H1 (cell line): ENCODE data around the gene SSU72. TPM values are rescaled to one million over a fixed set of nuclear protein-coding genes. Genes with fewer than 3 reads are reported as not detected.

Experiments used
- CTCF ChIA-PET: fragments of 300-600 bp; sonication (Branson Sonifier 250); formaldehyde crosslinking; loops from one replicate; lab custom pipeline; 2021; ENCODE audit not compliant: partially characterized antibody; lab: Charles Lee
- POLR2A ChIA-PET: fragments of 300-600 bp; sonication (Branson Sonifier 250); formaldehyde crosslinking; loops from one replicate; lab custom pipeline; 2021; ENCODE audit warnings: inconsistent platforms; ENCODE audit not compliant: partially characterized antibody; lab: Charles Lee
- DNase-seq, 2 experiments: peaks; one replicate each; pipeline versions ENCODE4 v3.0.0 to v3.0.0-alpha.2; 2010 to 2022; ENCODE audit warnings: low spot score in 2 of 2, low read depth in 1 of 2, mixed read lengths in 1 of 2
- FAIRE-seq: peaks from 2 replicates; lab custom pipeline; 2011; peaks lifted over from hg19 to GRCh38; lab: Jason Lieb, UNC
- H2AFZ ChIP-seq: 2 replicates; pipeline ENCODE4 v1.8.1; 2012; ENCODE audit warnings: low read length, inconsistent platforms
- H2AK5ac ChIP-seq: 2 replicates; pipeline ENCODE4 v1.6.1; 2013; ENCODE audit warnings: low read depth, low read length
- H2BK120ac ChIP-seq: replicated peaks from 2 replicates; pipeline ENCODE3; 2013; ENCODE audit warnings: low read depth, low read length, inconsistent platforms
- H2BK12ac ChIP-seq: 2 replicates; pipeline ENCODE4 v1.6.1; 2013; ENCODE audit warnings: low read depth, low read length
- H2BK15ac ChIP-seq: 2 replicates; pipeline ENCODE4 v1.6.1; 2013; ENCODE audit warnings: low read length
- H2BK20ac ChIP-seq: 2 replicates; pipeline ENCODE4 v1.6.1; 2013; ENCODE audit warnings: low read length
- H2BK5ac ChIP-seq: 2 replicates; pipeline ENCODE4 v1.6.1; 2013; ENCODE audit warnings: low read depth, low read length
- H3K14ac ChIP-seq: 2 replicates; pipeline ENCODE4 v1.6.1; 2013; ENCODE audit warnings: inconsistent platforms; ENCODE audit not compliant: insufficient read length
- H3K18ac ChIP-seq: 2 replicates; pipeline ENCODE4 v1.6.1; 2013; ENCODE audit warnings: low read length; ENCODE audit errors: extremely low read depth
- H3K23ac ChIP-seq: 2 replicates; pipeline ENCODE4 v1.6.1; 2013; ENCODE audit warnings: inconsistent platforms; ENCODE audit not compliant: insufficient read length
- H3K23me2 ChIP-seq: 2 replicates; pipeline ENCODE4 v1.6.1; 2013; ENCODE audit warnings: low read depth, low read length
- H3K27ac ChIP-seq: 2 replicates; pipeline ENCODE4 v1.6.1; 2011; ENCODE audit warnings: low read depth, low read length, inconsistent platforms
- H3K27me3 ChIP-seq, 4 experiments: replicated peaks in 1 of 4; 1 replicate in 1 of 4; 2 replicates in 3 of 4; pipeline versions ENCODE4 v1.6.1 to v1.8.1; 2011 to 2013; ENCODE audit warnings: low read length in 3 of 4, mild to moderate bottlenecking in 3 of 4, inconsistent platforms in 2 of 4, mixed read lengths in 2 of 4, moderate library complexity in 1 of 4; ENCODE audit not compliant: control insufficient read depth in 3 of 4, insufficient read depth in 3 of 4; ENCODE audit errors: extremely low read depth in 1 of 4
- H3K36me3 ChIP-seq, 4 experiments: 2 replicates each; pipeline versions ENCODE4 v1.6.1 to v1.8.1; 2011 to 2013; ENCODE audit warnings: mild to moderate bottlenecking in 4 of 4, low read length in 3 of 4, moderate library complexity in 2 of 4, control low read depth in 1 of 4, inconsistent platforms in 1 of 4; ENCODE audit not compliant: insufficient read depth in 4 of 4, control insufficient read depth in 2 of 4
- H3K4ac ChIP-seq: replicated peaks from 2 replicates; pipeline ENCODE3; 2013; ENCODE audit warnings: low read length, low read depth, mixed read lengths, inconsistent platforms; ENCODE audit not compliant: insufficient read length
- H3K4me1 ChIP-seq, 4 experiments: replicated peaks in 1 of 4; 1 replicate in 1 of 4; 2 replicates in 3 of 4; pipeline versions ENCODE4 v1.6.1 to v1.8.1; 2011 to 2013; ENCODE audit warnings: low read length in 3 of 4, inconsistent platforms in 2 of 4, mixed read lengths in 1 of 4; ENCODE audit not compliant: insufficient read depth in 4 of 4, control insufficient read depth in 3 of 4
- H3K4me2 ChIP-seq, 2 experiments: 2 replicates each; pipeline versions ENCODE4 v1.6.1 to v1.8.1; 2011 to 2013; ENCODE audit warnings: low read depth in 2 of 2, low read length in 2 of 2, control low read depth in 1 of 2, inconsistent platforms in 1 of 2, mild to moderate bottlenecking in 1 of 2; ENCODE audit not compliant: insufficient read depth in 1 of 2
- H3K4me3 ChIP-seq, 4 experiments: fragments of 200-600, 300-600 bp in 1 of 4; sonication (generic), shearing (Covaris generic), sonication (Bioruptor Twin) in 1 of 4; 2 replicates each; pipeline versions ENCODE4 v1.5.1 to v1.8.1; 2011 to 2016; ENCODE audit warnings: low read length in 4 of 4, low read depth in 3 of 4, control low read depth in 2 of 4, inconsistent platforms in 2 of 4, mild to moderate bottlenecking in 2 of 4, mixed read lengths in 1 of 4, moderate library complexity in 1 of 4; ENCODE audit not compliant: insufficient read depth in 2 of 4; ENCODE audit errors: extremely low read depth in 1 of 4
- H3K56ac ChIP-seq: replicated peaks from 2 replicates; pipeline ENCODE3; 2013; ENCODE audit warnings: low read depth, mild to moderate bottlenecking, mixed read lengths, low read length, inconsistent platforms; ENCODE audit not compliant: insufficient read length
- H3K79me1 ChIP-seq: 2 replicates; pipeline ENCODE4 v1.6.1; 2013; ENCODE audit warnings: low read depth, low read length, control low read depth
- H3K79me2 ChIP-seq, 2 experiments: 2 replicates each; pipeline versions ENCODE4 v1.6.1 to v1.8.1; 2012 to 2013; ENCODE audit warnings: low read length in 2 of 2, mild to moderate bottlenecking in 2 of 2, inconsistent platforms in 1 of 2; ENCODE audit not compliant: insufficient read depth in 2 of 2, control insufficient read depth in 1 of 2
- H3K9ac ChIP-seq, 4 experiments: replicated peaks in 1 of 4; 1 replicate in 1 of 4; 2 replicates in 3 of 4; pipeline versions ENCODE4 v1.6.1 to v1.8.1; 2011 to 2013; ENCODE audit warnings: low read depth in 3 of 4, low read length in 3 of 4, control low read depth in 2 of 4, mild to moderate bottlenecking in 2 of 4, moderate library complexity in 2 of 4, inconsistent platforms in 1 of 4; ENCODE audit errors: extremely low read depth in 1 of 4
- H3K9me3 ChIP-seq, 2 experiments: 2 replicates each; pipeline versions ENCODE4 v1.6.1 to v1.8.1; 2012 to 2013; ENCODE audit warnings: mild to moderate bottlenecking in 2 of 2, moderate library complexity in 2 of 2, control low read depth in 1 of 2, inconsistent platforms in 1 of 2, low read depth in 1 of 2, low read length in 1 of 2, mixed read lengths in 1 of 2; ENCODE audit not compliant: insufficient read depth in 2 of 2
- H4K20me1 ChIP-seq, 2 experiments: replicated peaks in 1 of 2; 2 replicates each; pipeline versions ENCODE3 to v1.8.1; 2011 to 2013; ENCODE audit warnings: inconsistent platforms in 2 of 2, low read length in 2 of 2, mild to moderate bottlenecking in 1 of 2; ENCODE audit not compliant: insufficient read depth in 2 of 2, control insufficient read depth in 1 of 2
- H4K5ac ChIP-seq: 2 replicates; pipeline ENCODE4 v1.6.1; 2013; ENCODE audit warnings: low read length, low read depth, mixed read lengths, inconsistent platforms; ENCODE audit not compliant: insufficient read length
- H4K8ac ChIP-seq: 2 replicates; pipeline ENCODE4 v1.8.0; 2013; ENCODE audit warnings: mild to moderate bottlenecking, moderate library complexity, low read length, inconsistent platforms; ENCODE audit not compliant: insufficient read depth; ENCODE audit errors: extremely low read depth
- H4K91ac ChIP-seq: replicated peaks from 2 replicates; pipeline ENCODE3; 2013; ENCODE audit warnings: low read length, mixed read lengths, inconsistent platforms; ENCODE audit not compliant: insufficient read length
- CHD1 ChIP-seq: IDR thresholded peaks from 2 replicates; pipeline ENCODE4 v1.6.1; 2012; ENCODE audit warnings: low read depth, low read length, improper control_type of control experiment
- FOSL1 ChIP-seq: IDR thresholded peaks from 2 replicates; pipeline ENCODE4 v1.6.1; 2011; ENCODE audit warnings: mild to moderate bottlenecking, low read depth, low read length, moderate library complexity; ENCODE audit not compliant: insufficient read depth
- SP1 ChIP-seq: IDR thresholded peaks from 2 replicates; pipeline ENCODE4 v1.6.1; 2011; ENCODE audit warnings: low read depth, low read length
- SRF ChIP-seq: IDR thresholded peaks from 2 replicates; pipeline ENCODE4 v1.6.1; 2011; ENCODE audit warnings: mild to moderate bottlenecking, low read depth, low read length, moderate library complexity
- WGBS, 2 experiments: shearing (Covaris generic) in 1 of 2; methylation state at CpG; one replicate each; pipeline versions ENCODE4 v1.1.6 to v1.1.7; 2013 to 2015; ENCODE audit warnings: low lambda C conversion rate in 2 of 2, mixed read lengths in 2 of 2, inconsistent platforms in 1 of 2, low coverage in 1 of 2, missing lambda C conversion rate in 1 of 2; ENCODE audit not compliant: insufficient replicate concordance in 2 of 2, insufficient coverage in 1 of 2, insufficient read length in 1 of 2; ENCODE audit errors: extremely low coverage in 1 of 2, missing lambda C conversion rate in 1 of 2; 5-methylcytosine and 5-hydroxymethylcytosine counted together
- polyA plus RNA-seq, 7 experiments: library from polyadenylated mRNA; depleted of rRNA in 3 of 7; stranded (reverse) in 5 of 7; unstranded in 2 of 7; fragments of >200 nt in 5 of 7; fragments of 200-250 nt in 2 of 7; gene quantifications; 1 replicate in 5 of 7; 2 replicates in 1 of 7; 4 replicates in 1 of 7; pipeline versions ENCODE4 v1.2.1 to v1.2.3, GENCODE V29; 2011 to 2013; ENCODE audit warnings: missing spikeins in 2 of 7, mixed read lengths in 2 of 7
- total RNA-seq: library from RNA; stranded (reverse); fragmentation: NEBNext Ultra II Directional; extraction: Animal tissue kit (Norgen Biotek cat#: 25700); gene quantifications from 2 replicates; pipeline ENCODE4 v1.2.1, GENCODE V29; 2021
- TF ChIP-seq, protein P1 (sequence below): IDR thresholded peaks from 2 replicates; pipeline ENCODE4 v1.6.1; 2011; ENCODE audit warnings: low read depth, mild to moderate bottlenecking, low read length; ENCODE audit not compliant: insufficient read depth

The SSU72 gene
- total and polyA plus RNA-seq, 2 of the 8 experiments (the other 6 are each of a cell fraction or from before 2014, with no cell fraction given): 110 to 165 TPM

DNA sequence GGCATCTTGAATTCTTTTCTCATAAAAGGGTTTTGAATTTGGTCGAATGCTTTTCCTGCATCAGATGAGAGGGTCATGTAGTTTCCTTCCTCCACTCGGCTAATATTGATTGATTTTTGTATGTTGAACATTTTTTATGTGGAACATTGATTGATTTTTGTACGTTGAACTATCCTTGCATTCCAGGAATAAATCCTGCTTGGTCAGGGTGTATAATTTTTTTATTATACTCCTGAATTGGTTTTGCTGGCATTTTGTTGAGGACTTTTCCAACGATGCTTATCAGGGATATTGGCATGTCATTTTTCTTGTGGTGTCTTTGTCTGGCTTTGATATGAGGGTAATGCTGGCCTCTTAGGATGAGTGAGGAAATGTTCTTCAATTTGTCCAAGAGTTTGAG, 42.7 kb downstream of the SSU72 start:
- Histone ChIP-seq H4K20me1 (peaks cover 0 to 3% of the 10 kb centered on the region in 2 experiments), H3K79me1 (no peaks in the 10 kb centered on the region), H4K8ac (no peak overlapping the region), H4K91ac (no peak overlapping the region), H2BK12ac (no peak overlapping the region), H2AFZ (no peak overlapping the region), H3K56ac (no peak overlapping the region), H2AK5ac (no peak overlapping the region), H3K23me2 (no peaks in the 10 kb centered on the region), H2BK20ac (no peak overlapping the region), H3K4me2 (no peak overlapping the region), H3K27me3 (no peaks in the 10 kb centered on the region), H3K4me1 (peaks cover 0 to 4% (median 0%) of the 10 kb centered on the region in 4 experiments; a peak in 1 of 7 replicates), H3K79me2 (no peaks in the 10 kb centered on the region), H3K14ac (no peak overlapping the region), H3K18ac (no peak overlapping the region), H3K23ac (no peak overlapping the region), H2BK5ac (no peak overlapping the region), H2BK120ac (no peak overlapping the region), H3K4me3 (no peak overlapping the region), H3K9ac (no peak overlapping the region), H3K9me3 (peaks cover 3 to 5% of the 10 kb centered on the region in 2 experiments; a peak in 1 of 4 replicates), H3K27ac (no peak overlapping the region), H3K36me3 (peaks cover 4 to 32% (median 7%) of the 10 kb centered on the region in 4 experiments; a peak in 4 of 8 replicates), H4K5ac (no peak overlapping the region), H2BK15ac (no peak overlapping the region), H3K4ac (no peak overlapping the region)
- ChIA-PET POLR2A (interaction anchor here (0.6 kb wide), 1 partner anchor 358 kb away, joined by 3 read pairs; no protein-coding TSS in a partner anchor), CTCF (no interaction called here)
- TF ChIP-seq FOSL1: no peak
- TF ChIP-seq CHD1: no peak
- no peak for TF ChIP-seq SRF
- TF ChIP-seq SP1: no peak
- TF ChIP-seq, protein P1, sequence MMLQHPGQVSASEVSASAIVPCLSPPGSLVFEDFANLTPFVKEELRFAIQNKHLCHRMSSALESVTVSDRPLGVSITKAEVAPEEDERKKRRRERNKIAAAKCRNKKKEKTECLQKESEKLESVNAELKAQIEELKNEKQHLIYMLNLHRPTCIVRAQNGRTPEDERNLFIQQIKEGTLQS: no peak
- FAIRE-seq: no peak
- no peak for DNase-seq
- 93% methylated on average over 4 of the region's 4 CpGs; no CpG with 5 or more reads in 1 of the 2 experiments for WGBS, 2 experiments
